BLaER1 treated with 17β-estradiol and CSF1 and Interleukin-3, amounts not matched to agents 10 nM and 100 nM (cell line): ENCODE data around the gene EPHA3.
A peak's percentile ranks its signal among the peaks of the same experiment; 100 is the strongest.

Experiments
- H3K27ac ChIP-seq, 11 experiments: shearing (Covaris generic); formaldehyde crosslinking; 2 replicates each; pipeline ENCODE4 v1.8.1; 2022
- H3K27me3 ChIP-seq, 11 experiments: shearing (Covaris generic); formaldehyde crosslinking; 2 replicates each; pipeline ENCODE4 v1.8.1; 2022
- H3K36me3 ChIP-seq, 11 experiments: shearing (Covaris generic); formaldehyde crosslinking; 2 replicates each; pipeline ENCODE4 v1.8.1; 2022
- H3K4me1 ChIP-seq, 10 experiments: shearing (Covaris generic); formaldehyde crosslinking; 2 replicates each; pipeline ENCODE4 v1.8.1; 2022
- H3K4me2 ChIP-seq, 11 experiments: shearing (Covaris generic); formaldehyde crosslinking; 2 replicates each; pipeline ENCODE4 v1.8.1; 2022
- H3K4me3 ChIP-seq, 10 experiments: shearing (Covaris generic); formaldehyde crosslinking; 2 replicates each; pipeline ENCODE4 v1.8.1; 2022
- H3K9ac ChIP-seq, 11 experiments: shearing (Covaris generic); formaldehyde crosslinking; 2 replicates each; pipeline ENCODE4 v1.8.1; 2022
- H3K9me3 ChIP-seq, 11 experiments: shearing (Covaris generic); formaldehyde crosslinking; replicated peaks in 1 of 11; 2 replicates each; pipeline ENCODE4 v1.8.1; 2022
- H4K20me1 ChIP-seq, 11 experiments: shearing (Covaris generic); formaldehyde crosslinking; 2 replicates each; pipeline ENCODE4 v1.8.1; 2022
- Cebpa-rat ChIP-seq, 11 experiments: shearing (Covaris generic); IDR thresholded peaks; 2 replicates each; pipeline ENCODE4 v1.8.1; 2022

The EPHA3 gene

GRCh38 chr3:89098964-89099585 is 8.3 kb upstream of the EPHA3 start:
- no peak overlapping the region for H3K27ac ChIP-seq
- no peaks in the 10 kb centered on the region for H3K36me3 ChIP-seq
- H3K4me2 ChIP-seq, result no peak overlapping the region

GRCh38 chr3:89101251-89101650 is 6.2 kb upstream of the EPHA3 start:
- no peaks in the 10 kb centered on the region for H3K36me3 ChIP-seq
- no peak overlapping the region for H3K9ac ChIP-seq
- TF ChIP-seq Cebpa-rat (IDR thresholded peaks at IDR 0.05), result no peak
- H3K4me3 ChIP-seq, result no peak overlapping the region
- H3K27me3 ChIP-seq, result no peaks in the 10 kb centered on the region
- H3K27ac ChIP-seq, result no peak overlapping the region
- H3K4me1 ChIP-seq, result peaks cover 28 to 40% (median 33%) of the 10 kb centered on the region in 10 experiments
- H4K20me1 ChIP-seq, result no peaks in the 10 kb centered on the region
- H3K4me2 ChIP-seq, result no peak overlapping the region
- H3K9me3 ChIP-seq, result no peaks in the 10 kb centered on the region

More at GRCh38 chr3:89098964-89099585, 8.3 kb upstream of the EPHA3 start:
- H3K9ac ChIP-seq, result no peak overlapping the region
- peaks cover 7 to 19% (median 12%) of the 10 kb centered on the region in 10 experiments for H3K4me1 ChIP-seq
- no peaks in the 10 kb centered on the region for H3K9me3 ChIP-seq
- no peak for TF ChIP-seq Cebpa-rat (IDR thresholded peaks at IDR 0.05)
- no peak overlapping the region for H3K4me3 ChIP-seq
- no peaks in the 10 kb centered on the region for H3K27me3 ChIP-seq
- no peaks in the 10 kb centered on the region for H4K20me1 ChIP-seq

GRCh38 chr3:89101921-89102320 is 5.5 kb upstream of the EPHA3 start:
- Histone ChIP-seq H3K4me3 (no peak overlapping the region), H3K27ac (0 out of 22 replicates have a peak overlapping the region, but pooled peaks of 2 of the 11 experiments have one; percentile 11 to 24)
- no peak for TF ChIP-seq Cebpa-rat (IDR thresholded peaks at IDR 0.05)

GRCh38 chr3:89104499-89104898 is 2.9 kb upstream of the EPHA3 start:
- H3K27ac ChIP-seq, result peak overlapping the region; percentile 67 to 93 (median 89)
- H3K9ac ChIP-seq, result peak overlapping the region; percentile 64 to 89 (median 85)
- no peaks in the 10 kb centered on the region for H3K9me3 ChIP-seq
- H3K4me2 ChIP-seq, result peak overlapping the region; percentile 71 to 95 (median 82)
- H3K4me3 ChIP-seq, result peak overlapping the region; percentile 33 to 58 (median 40); a peak in 18 of 20 replicates
- H3K27me3 ChIP-seq, result no peaks in the 10 kb centered on the region
- peaks cover 32 to 45% (median 40%) of the 10 kb centered on the region in 10 experiments for H3K4me1 ChIP-seq
- no peaks in the 10 kb centered on the region for H3K36me3 ChIP-seq
- H4K20me1 ChIP-seq, result peaks cover 0 to 8% (median 0%) of the 10 kb centered on the region in 11 experiments; a peak in 3 of 22 replicates
- peak in 5 of 11 experiments; percentile 7 to 58 (median 48); a peak in 5 of 22 replicates for TF ChIP-seq Cebpa-rat (IDR thresholded peaks at IDR 0.05)

More at GRCh38 chr3:89101921-89102320, 5.5 kb upstream of the EPHA3 start:
- Histone ChIP-seq H3K9ac (no peak overlapping the region), H3K36me3 (no peaks in the 10 kb centered on the region), H3K4me1 (peaks cover 32 to 45% (median 39%) of the 10 kb centered on the region in 10 experiments), H4K20me1 (no peaks in the 10 kb centered on the region), H3K27me3 (no peaks in the 10 kb centered on the region), H3K4me2 (peak overlapping the region in 2 of 11 experiments; percentile 13 to 87; a peak in 1 of 22 replicates), H3K9me3 (no peaks in the 10 kb centered on the region)

GRCh38 chr3:89105503-89105902 is 1.9 kb upstream of the EPHA3 start:
- peak overlapping the region in 2 of 10 experiments; percentile 37 to 77; a peak in 2 of 20 replicates for H3K4me3 ChIP-seq
- H3K9me3 ChIP-seq, result no peaks in the 10 kb centered on the region
- peak overlapping the region; percentile 71 to 95 (median 82) for H3K4me2 ChIP-seq
- H3K27me3 ChIP-seq, result no peaks in the 10 kb centered on the region
- peak overlapping the region; percentile 67 to 93 (median 89); a peak in 21 of 22 replicates for H3K27ac ChIP-seq
- peaks cover 32 to 46% (median 40%) of the 10 kb centered on the region in 10 experiments for H3K4me1 ChIP-seq
- H3K36me3 ChIP-seq, result no peaks in the 10 kb centered on the region
- no peak for TF ChIP-seq Cebpa-rat (IDR thresholded peaks at IDR 0.05)
- H4K20me1 ChIP-seq, result peaks cover 0 to 11% (median 0%) of the 10 kb centered on the region in 11 experiments; a peak in 3 of 22 replicates
- peak overlapping the region; percentile 64 to 89 (median 85); a peak in 18 of 22 replicates for H3K9ac ChIP-seq

- peak overlapping the region; percentile 75 to 81 (median 79) for H3K4me3 ChIP-seq
- H3K9ac ChIP-seq, result peak overlapping the region; percentile 75 to 89 (median 85)
- H3K4me2 ChIP-seq, result peak overlapping the region; percentile 61 to 95 (median 73)
- H3K4me1 ChIP-seq, result peaks cover 33 to 52% (median 39%) of the 10 kb centered on the region in 10 experiments
- H3K36me3 ChIP-seq, result no peaks in the 10 kb centered on the region
- H3K27ac ChIP-seq, result peak overlapping the region; percentile 27 to 93 (median 89); a peak in 21 of 22 replicates
- TF ChIP-seq Cebpa-rat (IDR thresholded peaks at IDR 0.05), result no peak
- no peaks in the 10 kb centered on the region for H3K9me3 ChIP-seq
- H3K27me3 ChIP-seq, result no peaks in the 10 kb centered on the region
- H4K20me1 ChIP-seq, result peaks cover 0 to 11% (median 0%) of the 10 kb centered on the region in 11 experiments; a peak in 3 of 22 replicates
Measured at GRCh38 chr3:89108291-89108550, 800 bp downstream of the EPHA3 start.

- H3K27me3 ChIP-seq, result no peaks in the 10 kb centered on the region
- H3K4me2 ChIP-seq, result peak overlapping the region; percentile 86 to 97 (median 93)
- peak overlapping the region; percentile 71 to 94 (median 91); a peak in 21 of 22 replicates for H3K27ac ChIP-seq
- peak overlapping the region; percentile 61 to 81 (median 69) for H3K4me3 ChIP-seq
- no peaks in the 10 kb centered on the region for H3K9me3 ChIP-seq
- peak overlapping the region; percentile 78 to 90 (median 84) for H3K9ac ChIP-seq
- no peak for TF ChIP-seq Cebpa-rat (IDR thresholded peaks at IDR 0.05)
- no peaks in the 10 kb centered on the region; a peak in 1 of 22 replicates for H3K36me3 ChIP-seq
- peaks cover 28 to 56% (median 37%) of the 10 kb centered on the region in 10 experiments for H3K4me1 ChIP-seq
- peaks cover 0 to 20% (median 7%) of the 10 kb centered on the region in 11 experiments; a peak in 8 of 22 replicates for H4K20me1 ChIP-seq
Measured at GRCh38 chr3:89113344-89113743, 5.9 kb downstream of the EPHA3 start.

- H3K9me3 ChIP-seq, result no peaks in the 10 kb centered on the region
- peaks cover 0 to under 1% (median 0%) of the 10 kb centered on the region in 11 experiments; a peak in 3 of 22 replicates for H3K36me3 ChIP-seq
- H3K27me3 ChIP-seq, result no peaks in the 10 kb centered on the region
- peaks cover 0 to 17% (median 6%) of the 10 kb centered on the region in 11 experiments; a peak in 8 of 22 replicates for H4K20me1 ChIP-seq
- H3K4me3 ChIP-seq, result peak overlapping the region; percentile 61 to 81 (median 69)
- H3K27ac ChIP-seq, result peak overlapping the region; percentile 71 to 94 (median 91); a peak in 21 of 22 replicates
- peak overlapping the region; percentile 78 to 90 (median 84) for H3K9ac ChIP-seq
- H3K4me2 ChIP-seq, result peak overlapping the region; percentile 86 to 97 (median 93)
- peaks cover 28 to 56% (median 41%) of the 10 kb centered on the region in 10 experiments for H3K4me1 ChIP-seq
- TF ChIP-seq Cebpa-rat (IDR thresholded peaks at IDR 0.05), result peak in 6 of 11 experiments; percentile 17 to 89 (median 28); a peak in 4 of 22 replicates
Measured at GRCh38 chr3:89113893-89114840, 6.7 kb downstream of the EPHA3 start.
